ENCODE data around the gene RAB24.
"Not testable (repeated sequence)": the region's sequence is repeated elsewhere in the genome, so short reads cannot be mapped to it uniquely, and the experiment has no call there.

Gene RAB24

DNA sequence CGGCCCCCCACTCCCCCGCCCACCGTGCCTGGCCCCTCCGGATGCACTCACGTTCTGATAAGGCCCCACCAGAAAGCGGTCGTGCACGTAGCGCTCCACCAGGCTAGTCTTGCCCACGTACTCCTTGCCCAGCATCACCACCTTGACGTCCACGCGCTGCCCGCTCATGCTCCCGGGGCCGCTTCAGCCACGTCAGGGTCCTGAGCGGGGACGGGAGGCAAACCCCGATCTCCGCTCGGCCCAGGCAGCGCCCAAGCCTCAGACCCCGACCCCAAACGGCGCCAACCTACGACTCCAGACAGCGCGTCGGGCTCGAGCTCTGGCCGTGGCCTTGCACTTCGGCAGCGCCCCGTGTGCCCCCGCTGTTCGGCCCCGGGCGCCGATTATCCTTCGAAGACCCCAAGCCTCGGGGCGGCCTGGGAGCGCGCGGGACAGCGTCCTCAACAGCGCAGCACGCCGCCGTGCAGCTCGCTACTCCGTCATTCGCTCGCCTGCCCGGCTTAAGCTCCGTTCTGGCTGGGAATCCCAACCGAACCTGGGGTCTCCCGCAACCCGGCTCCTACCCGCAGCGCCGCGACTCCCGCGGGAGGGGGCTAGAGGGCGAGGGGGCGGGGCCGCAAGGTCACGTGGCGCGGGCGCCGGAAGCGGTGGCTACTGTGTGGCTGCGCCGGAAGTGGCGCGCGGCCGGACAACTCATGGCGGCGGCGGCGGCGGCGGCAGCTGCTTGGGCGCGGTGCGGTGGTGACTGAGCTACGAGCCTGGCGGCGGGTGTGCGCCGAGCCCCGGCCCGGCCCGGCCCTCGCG is at the start of gene RAB24, which contains the start of gene PRELID1:
RAB24 (minus strand) TSS at position 599 of the 804 bp plus-strand sequence; CDS start at position 168, 431 bp downstream.
PRELID1 (plus strand) TSS at position 679 of the 804 bp plus-strand sequence. CDS start 187 bp downstream, outside the sequence.
- DNase-seq = peak; percentile 66

GRCh38 chr5:177353093-177353492 is 49.6 kb upstream of the RAB24 start:
- no peak for DNase-seq

- DNase-seq = peak; percentile 98
These were observed 48.1 kb upstream of the RAB24 start, which contains the start of gene LMAN2 for GRCh38 chr5:177351392-177352329. LMAN2 (minus strand) TSS chr5:177351668; CDS start chr5:177351647, 21 bp downstream.

DNA sequence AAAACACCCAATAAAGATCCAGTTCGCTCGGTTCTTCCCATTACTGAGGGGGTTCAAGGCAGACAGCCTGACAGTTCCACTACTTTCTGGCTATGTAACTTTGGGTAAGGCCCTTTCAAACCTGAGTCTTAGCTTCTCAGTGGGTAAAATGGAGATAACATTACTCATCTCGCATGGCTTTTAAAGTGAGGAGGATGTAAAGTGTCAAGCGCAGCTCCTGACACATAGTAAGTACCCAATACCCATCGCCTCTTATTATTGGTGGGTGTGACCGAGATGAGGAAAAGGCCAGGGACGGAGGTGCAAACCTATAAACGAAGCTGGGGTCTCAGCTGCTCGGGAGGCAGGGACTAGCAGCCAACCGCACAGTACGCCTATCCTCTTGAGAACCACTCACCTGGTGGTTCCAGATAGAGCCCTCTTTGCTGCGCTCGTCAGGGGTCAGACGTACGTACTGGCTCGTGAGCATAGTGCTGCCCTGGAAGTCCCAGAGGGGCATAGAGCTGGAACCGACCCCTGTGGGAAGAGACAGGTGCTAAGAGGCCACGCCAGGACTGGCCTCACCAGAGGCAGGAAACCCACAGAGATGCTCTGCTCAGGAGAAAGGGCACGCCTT is 47.4 kb upstream of the RAB24 start:
- DNase-seq = no peak

DNA sequence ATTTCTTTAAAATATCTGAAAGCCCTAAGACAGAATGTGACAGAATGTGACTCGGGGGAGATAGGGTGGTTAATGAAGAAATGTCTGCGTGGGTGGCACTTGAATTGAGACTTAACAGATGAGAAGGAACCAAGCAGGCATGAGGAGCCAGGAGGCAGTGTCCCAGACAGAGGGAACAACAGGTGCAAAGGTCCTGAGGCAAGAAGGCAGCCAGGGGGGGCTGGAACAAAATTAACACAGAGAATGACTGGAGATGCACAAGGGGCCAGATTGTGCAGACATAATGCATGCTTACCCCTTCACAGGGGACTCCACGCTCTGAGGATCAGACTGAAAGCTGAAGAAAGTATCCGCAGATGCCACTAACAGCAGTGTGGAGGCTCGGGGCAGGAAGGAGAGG is 46.2 kb upstream of the RAB24 start:
- no peak for DNase-seq

GRCh38 chr5:177349362-177349647 is 45.8 kb upstream of the RAB24 start:
- no peak for DNase-seq

- DNase-seq = no peak
These were observed 44.2 kb upstream of the RAB24 start for GRCh38 chr5:177347699-177348098.

DNA sequence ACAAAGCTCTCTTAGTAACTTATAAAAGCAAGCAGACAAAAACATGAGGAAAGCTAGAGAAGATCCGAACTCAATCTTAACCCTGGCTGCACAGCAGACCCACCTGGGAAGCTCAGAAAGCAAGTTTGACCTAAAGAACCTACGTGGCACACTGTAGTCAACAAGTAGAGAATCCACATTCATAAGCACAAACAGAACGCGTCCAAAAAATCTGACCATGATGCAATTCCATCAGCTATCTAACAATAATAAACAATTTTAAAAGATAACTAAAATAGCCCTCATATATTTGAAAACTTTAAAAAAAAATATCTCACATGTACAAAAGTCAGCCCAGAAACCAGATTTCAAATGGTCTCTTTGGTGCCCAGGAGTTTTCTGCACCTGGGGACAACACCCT is 43.3 kb upstream of the RAB24 start:
- DNase-seq = no peak

DNA sequence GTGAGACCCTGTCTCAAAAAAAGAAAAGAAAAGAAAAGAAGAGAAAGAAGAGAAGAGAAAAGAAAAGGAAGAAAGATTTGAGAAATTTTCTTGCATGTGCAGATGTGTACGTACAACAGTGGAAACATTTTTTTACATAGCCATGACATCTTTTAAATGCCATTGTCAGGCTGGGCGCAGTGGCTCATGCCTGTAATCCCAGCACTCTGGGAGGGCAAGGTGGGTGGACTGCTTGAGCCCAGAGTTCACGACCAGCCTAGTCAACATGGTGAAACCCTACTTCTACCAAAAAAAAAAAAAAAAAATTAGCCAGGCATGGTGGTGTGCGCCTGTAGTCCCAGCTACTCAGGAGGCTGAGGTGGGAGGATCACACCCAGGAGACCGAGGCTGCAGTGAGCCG is 41.4 kb upstream of the RAB24 start:
- no peak for DNase-seq

- no peak for DNase-seq
These were observed 40.3 kb upstream of the RAB24 start for GRCh38 chr5:177343777-177344176.

GRCh38 chr5:177343000-177343399 is 39.5 kb upstream of the RAB24 start:
- not testable (repeated sequence) for DNase-seq

- DNase-seq = no peak
These were observed 35.7 kb upstream of the RAB24 start for GRCh38 chr5:177339107-177339638.

DNA sequence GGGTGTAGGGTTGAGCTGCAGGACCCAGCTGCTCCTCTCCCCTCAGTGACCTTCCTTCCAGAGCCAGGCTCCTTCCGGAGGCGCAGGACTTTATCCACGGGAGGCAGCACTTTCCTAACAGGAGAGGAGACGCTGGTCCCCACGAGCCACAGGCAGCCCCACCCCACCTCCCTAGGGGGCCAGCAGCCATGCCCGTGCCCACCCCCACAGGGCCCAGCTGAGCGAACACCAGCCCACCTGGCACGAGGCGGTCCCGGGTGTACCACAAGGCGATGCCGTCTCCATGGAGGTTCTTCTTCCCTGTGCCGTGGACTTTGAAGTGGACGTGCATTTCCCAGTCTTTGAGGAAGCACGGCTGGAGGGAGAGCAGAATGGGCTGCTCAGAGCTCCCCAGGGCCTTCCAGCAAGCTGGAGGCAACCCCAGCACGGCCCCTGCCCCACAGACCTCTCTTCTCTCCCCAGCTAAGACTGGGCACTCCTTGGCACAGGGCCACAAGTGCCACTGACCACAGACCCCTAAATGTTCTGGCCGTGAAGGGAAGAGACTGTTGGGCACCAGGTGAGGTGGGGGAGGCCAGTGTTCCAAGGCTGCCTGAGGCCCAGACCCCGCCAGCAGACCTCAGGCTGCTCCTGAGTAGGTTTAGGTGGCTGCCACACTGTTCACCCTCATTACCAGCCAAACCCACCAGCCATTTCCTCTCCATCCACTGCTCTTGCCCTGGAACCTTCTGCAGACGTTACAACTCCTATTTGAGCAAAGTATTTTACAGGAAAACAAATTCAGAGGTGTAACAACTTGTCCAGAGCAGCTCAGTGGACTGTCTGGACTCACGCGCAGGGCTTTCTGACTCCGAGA is 35.0 kb upstream of the RAB24 start:
- DNase-seq = no peak

DNA sequence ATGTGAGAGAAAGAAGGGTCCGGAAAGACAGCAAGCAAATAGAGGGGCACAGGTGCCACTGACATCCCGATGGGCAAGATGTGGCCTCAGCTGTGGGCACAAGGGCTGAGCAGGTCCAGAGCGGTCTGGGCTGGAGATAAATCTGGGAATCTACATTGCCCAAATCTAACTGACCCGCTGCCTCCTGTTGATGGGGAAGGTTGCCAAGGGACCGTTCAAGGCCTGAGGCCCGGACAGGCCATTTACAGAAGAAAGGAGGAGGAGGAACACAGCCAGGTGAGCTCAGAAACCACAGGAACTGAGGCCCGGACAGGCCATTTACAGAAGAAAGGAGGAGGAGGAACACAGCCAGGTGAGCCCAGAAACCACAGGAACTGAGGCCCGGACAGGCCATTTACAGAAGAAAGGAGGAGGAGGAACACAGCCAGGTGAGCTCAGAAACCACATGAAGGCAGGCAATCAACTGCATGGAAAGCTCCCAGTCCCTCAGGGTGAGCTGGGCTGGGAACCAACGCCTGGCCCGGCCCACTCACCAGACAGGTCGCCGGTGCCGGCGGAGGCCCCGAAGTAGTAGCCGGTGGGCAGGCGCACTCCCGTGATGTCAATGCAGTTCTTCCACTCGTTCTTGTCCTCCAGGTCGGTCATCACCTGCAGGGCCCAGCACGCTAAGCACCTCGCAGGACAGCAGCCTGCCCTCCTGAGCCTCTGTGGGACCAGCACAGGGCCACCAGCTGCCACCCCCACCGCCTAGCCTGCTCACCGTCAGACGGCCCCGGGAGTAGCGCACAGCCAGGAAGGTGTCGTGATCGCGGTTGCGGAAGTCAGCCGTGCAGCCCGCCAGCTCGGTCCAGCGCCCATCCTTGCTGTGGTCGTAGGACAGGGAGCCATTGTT is 33.3 kb upstream of the RAB24 start:
- DNase-seq = no peak

DNA sequence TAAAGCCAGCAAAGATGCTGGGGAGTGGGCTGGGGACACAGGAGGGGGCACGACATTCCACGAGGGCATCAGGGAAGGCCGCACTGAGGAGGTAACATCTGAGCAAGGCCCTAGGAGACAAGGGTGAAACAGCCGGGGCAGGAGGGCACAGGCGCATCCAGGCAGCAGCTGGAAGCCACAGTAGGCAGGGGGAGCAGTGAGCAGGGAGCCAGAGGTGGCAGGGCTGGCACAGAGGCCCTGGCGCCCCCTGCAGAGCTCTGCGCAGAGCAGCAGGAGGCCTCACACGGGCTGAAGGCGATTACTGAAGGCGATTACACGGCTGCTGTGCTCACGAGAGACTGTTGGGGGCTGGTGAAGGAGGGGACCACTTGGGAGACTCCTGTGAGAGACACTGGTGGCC is 32.6 kb upstream of the RAB24 start:
- no peak for DNase-seq

GRCh38 chr5:177335701-177336065 is 32.2 kb upstream of the RAB24 start:
- DNase-seq = no peak

DNA sequence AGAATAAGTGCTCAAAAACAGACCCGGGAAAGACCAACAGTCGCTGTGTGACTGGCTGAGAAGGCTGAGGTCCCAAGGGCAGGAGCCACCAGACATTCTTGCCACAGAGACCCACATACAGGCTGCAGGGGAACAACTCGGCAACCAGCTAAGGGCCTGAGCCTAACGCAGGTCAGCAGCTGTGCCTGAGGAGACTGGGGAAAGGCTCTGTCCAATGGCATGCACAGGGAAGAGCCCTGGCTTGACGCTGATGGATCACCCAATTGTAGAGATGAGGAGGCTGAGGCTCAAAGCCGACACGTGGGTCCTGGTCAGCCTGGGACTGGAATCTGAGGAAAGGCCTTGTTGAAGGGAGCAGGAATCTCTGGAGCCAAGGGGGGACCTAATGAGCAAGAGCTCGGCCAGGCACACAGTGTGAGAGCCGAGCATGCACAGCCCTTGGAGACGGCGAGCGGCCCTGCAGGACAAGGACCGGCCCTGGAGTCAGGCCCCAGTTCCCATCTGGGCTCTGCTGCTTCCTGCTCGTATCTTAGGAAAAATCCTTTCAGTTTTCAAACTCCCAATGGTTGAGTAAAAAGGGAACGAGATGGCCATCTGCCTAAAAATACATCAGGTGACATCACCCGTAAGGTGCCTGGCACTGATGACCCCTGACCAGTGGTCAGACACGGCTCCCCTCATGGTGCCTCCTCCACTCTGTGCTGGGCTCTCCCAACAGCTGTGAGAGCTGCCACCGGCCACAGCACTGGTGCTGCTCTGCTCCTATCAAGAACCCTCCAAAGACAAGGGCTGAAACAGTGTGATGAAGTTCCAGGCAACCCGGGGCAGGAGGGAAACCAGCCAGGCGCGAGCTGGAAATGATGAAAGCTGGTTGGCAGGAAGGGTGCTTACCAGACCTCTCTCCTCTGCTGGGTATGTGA is 31.5 kb upstream of the RAB24 start:
- no peak for DNase-seq

DNA sequence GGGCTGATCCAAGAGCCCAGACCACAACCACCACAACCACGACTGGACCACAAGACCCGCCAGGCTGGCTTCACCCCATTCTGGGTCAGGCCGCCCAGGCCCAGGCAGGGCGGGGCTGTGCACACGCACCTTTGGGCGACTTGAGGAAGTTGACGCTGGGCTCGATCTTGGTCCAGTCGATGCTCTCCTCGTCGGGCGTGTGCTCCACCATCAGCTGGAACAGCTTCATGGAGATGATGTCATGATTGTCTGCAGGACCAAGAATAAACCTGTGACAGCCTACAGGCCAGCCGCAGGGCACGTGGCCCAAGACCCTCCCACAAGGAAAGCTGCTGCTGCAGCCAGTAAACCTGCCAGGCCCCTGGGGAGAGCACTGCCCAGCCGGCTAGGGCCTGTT is 30.6 kb upstream of the RAB24 start:
- DNase-seq = no peak

- no peak for DNase-seq
These were observed 30.1 kb upstream of the RAB24 start for GRCh38 chr5:177333420-177334154.

Data from NCI-H226 (cell line).